Measurements from ENCODE around the gene WDR45B.

Gene WDR45B

DNA sequence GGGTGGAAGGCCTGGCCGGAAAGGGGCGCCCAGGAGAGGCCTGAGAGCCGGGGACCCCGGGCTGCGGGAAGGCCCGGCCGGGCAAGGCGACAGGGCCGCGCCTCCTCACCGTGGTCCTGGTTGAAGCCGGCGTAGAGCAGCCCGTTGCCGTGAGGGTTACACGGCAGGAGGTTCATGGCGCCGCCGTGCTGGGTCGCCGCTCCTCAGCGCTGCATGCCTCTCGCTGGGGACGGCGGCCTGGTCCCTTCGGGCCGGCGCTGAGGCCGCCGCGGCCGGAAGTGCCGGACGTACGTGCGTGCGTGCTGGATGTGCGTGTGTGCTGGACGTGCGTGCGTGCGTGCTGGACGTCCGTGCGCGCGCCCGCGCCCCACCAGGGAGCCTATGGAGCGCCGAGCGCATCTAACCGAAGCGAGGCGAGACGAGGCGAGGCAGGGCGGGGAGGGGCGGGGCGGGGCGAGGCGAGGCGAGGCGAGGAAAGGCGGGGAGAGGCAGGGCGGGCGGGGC, at the start of gene WDR45B:
Gene WDR45B (minus strand): TSS at position 280 of the 504 bp plus-strand sequence. CDS start 104 bp downstream, at position 176.
- peak; percentile 86 for DNase-seq

- DNase-seq: no peak
These were observed 49.5 kb upstream of the WDR45B start for GRCh38 chr17:82697808-82698064.

DNA sequence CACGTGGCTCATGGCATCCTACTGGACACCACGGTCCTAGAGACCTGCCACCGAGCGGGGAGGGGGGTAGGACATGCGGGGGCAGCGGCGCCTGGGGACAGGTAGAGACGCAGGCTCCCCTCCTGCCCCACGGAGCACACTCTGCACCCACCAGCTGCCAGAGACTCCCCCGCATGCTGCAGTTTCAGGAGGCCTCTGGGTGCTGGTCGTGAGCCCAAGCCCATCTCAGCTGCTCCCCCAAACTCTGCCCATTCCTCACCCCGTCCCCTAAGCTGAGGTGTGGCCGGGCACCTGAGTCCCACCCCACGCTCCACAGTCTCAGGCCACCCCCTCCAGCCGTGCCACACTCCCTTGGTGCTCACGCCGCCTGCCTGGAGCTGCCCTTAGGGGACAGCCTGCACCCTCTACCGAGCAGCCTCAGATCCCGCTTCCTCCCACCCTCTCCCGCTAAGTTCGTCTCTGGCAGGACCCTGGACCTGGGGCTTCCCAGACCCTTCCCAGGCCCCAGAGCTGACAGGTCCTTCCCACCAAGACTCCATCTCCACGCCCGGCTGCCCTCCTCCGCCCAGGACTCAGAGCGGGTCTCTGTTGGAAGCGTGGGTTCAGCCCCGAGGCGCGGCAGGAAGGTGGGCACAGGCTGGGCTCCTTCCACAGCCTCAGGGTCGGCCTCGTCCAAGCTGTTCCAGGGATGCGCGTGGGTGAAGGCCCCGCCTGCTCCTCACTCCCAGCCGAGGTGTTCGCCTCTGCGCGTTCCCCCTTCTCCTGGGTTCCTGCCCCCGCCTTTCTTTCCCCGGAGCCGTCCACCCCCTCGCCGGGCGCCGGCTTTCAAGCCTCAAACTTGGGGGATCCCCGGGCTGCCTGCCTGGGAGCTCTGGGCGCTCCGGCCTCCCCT, 48.9 kb upstream of the WDR45B start:
- DNase-seq: peak; percentile 4 to 14

DNA sequence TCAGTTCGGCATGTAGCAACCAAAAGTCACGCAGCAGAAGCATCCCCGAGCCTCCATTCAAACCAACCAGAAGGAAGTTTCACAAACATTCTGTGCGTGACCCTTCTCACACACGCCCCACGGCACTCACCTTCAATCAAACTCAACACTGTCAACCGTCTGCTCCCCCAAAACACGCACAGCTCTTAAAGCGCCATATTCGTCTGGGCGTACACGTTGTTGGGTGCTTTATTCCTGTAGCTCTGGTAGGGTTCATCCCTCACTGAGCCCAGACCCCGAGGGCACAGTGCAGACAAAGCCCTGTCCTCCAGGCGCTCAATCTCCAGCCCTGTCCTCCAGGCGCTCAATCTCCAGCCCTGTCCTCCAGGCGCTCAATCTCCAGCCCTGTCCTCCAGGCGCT, 48.0 kb upstream of the WDR45B start:
- DNase-seq: no peak

DNA sequence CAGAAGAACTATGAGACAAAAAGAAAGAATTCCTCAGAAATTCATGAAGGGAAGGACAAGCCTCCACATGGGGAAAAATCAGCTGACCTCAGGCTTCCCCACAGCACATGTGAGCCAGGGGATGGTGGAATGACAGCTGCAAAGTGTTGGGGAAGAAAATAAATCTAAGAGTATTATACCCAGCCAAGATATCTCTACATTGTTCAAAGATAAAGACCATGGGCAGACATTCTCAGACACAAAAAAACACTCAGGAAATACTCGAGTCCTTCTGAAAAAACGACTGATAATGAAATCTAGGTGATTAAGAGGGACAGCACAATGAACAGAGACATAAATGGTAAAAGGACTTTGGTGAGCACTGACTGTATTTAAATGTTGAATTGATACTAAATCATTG, 46.4 kb upstream of the WDR45B start:
- no peak for DNase-seq

DNA sequence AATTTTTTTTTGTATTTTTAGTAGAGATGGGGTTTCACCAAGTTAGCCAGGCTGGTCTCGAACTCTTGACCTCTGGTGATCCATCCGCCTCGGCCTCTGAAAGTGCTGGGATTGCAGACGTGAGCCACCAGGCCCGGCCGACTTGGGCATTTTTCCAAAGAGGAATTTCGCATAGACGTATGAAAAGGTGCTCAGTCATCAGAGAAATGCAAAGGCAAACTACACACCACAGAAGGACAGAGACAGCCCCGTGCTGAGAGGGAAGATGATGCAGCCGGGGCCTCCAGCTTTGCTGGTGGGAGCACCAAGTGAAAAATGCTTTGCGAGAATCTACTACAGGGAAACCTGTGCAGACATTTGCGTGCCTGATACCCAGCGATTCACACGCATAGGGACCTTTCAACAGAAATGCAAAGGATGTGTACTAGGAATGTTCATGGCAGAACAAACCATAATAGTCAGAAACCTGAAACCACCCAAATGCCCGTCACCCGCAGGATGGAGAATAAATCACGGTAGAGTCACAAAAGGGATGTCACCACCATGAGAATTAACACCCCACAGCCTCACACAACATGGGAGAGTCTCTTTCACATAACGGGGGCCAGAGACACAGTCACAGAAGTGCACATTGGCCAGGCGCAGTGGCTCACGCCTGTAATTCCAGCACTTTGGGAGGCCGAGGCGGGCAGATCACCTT, 45.1 kb upstream of the WDR45B start:
- DNase-seq: no peak

GRCh38 chr17:82692268-82692667, 44.0 kb upstream of the WDR45B start:
- no peak for DNase-seq

GRCh38 chr17:82691714-82692113, 43.5 kb upstream of the WDR45B start:
- DNase-seq: no peak

DNA sequence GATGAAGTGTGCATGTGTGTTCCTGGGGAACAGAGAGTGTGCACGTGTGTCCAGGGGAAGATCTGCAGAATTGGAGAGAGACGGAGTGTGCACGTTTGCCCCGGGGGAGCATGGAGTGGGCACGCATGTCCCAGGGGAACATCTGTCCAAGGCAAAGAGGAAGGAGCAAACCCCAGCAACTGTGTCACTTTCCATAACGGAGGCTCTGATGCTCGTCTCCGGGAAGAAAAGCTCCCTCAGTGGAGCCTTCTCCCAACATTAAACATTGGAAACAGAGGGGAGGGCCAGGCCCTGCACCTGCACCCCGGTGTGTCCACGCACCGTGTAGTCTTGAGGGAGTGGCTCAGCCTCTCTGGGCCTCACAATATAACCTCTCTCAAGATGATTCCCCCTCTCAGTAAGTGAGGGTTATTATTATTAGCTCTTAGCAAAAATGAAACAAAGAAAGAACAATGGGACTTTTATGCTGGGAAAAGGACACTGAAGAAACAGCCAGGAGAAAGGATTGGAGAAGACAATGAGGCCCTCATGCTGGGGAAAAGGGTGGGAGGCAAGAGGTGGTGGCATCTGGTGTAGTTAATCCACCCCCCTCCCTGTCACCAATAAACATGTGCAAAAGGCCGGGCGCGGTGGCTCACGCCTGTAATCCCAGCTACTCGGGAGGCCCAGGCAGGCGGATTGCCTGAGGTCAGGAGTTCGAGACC, 42.7 kb upstream of the WDR45B start:
- DNase-seq: no peak

- DNase-seq: no peak
These were observed 40.8 kb upstream of the WDR45B start for GRCh38 chr17:82689077-82689476.

DNA sequence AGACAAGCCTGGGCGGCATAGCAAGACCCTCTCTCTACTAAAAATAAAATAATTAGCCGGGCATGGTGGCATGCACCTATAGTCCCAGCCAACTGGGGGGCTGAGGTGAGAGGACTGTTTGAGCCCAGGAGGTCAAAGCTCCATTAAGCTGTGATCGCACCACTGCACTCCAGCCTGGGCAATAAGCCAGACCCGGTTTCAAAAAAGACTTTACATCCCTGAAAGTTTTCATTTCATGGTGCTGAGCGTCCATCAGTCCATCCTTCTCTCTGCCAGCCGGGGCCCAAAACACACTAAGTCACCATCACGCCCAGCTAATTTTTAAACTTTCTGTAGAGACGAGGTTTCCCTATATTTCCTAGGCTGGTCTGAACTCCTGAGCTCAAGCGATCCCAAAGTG, 39.6 kb upstream of the WDR45B start:
- DNase-seq: no peak

- DNase-seq: no peak
These were observed 39.2 kb upstream of the WDR45B start for GRCh38 chr17:82687375-82687861.

- no peak for DNase-seq
These were observed 38.4 kb upstream of the WDR45B start for GRCh38 chr17:82686366-82687324.

- DNase-seq: no peak
These were observed 37.0 kb upstream of the WDR45B start for GRCh38 chr17:82685291-82685690.

- DNase-seq: no peak
These were observed 36.1 kb upstream of the WDR45B start for GRCh38 chr17:82684228-82684841.

DNA sequence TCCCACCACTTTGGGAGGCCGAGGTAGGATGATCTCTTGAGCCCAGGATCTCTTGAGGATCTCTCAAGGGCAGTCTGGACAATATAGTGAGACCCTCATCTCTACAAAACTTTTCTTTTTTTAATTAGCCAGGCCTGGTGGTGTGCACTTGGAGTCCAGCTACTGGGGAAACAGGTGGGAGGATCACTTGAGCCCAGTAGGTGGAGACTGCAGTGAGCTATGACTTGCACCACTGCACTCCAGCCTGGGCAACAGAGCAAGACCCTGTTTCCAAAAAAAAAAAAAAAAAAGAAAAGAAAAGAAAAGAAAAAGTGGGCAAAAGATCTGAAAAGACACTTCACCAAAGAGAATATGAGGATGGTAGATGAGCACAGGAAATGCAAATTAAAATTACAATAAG, 35.3 kb upstream of the WDR45B start:
- no peak for DNase-seq

GRCh38 chr17:82681547-82681946, 33.3 kb upstream of the WDR45B start:
- no peak for DNase-seq

DNA sequence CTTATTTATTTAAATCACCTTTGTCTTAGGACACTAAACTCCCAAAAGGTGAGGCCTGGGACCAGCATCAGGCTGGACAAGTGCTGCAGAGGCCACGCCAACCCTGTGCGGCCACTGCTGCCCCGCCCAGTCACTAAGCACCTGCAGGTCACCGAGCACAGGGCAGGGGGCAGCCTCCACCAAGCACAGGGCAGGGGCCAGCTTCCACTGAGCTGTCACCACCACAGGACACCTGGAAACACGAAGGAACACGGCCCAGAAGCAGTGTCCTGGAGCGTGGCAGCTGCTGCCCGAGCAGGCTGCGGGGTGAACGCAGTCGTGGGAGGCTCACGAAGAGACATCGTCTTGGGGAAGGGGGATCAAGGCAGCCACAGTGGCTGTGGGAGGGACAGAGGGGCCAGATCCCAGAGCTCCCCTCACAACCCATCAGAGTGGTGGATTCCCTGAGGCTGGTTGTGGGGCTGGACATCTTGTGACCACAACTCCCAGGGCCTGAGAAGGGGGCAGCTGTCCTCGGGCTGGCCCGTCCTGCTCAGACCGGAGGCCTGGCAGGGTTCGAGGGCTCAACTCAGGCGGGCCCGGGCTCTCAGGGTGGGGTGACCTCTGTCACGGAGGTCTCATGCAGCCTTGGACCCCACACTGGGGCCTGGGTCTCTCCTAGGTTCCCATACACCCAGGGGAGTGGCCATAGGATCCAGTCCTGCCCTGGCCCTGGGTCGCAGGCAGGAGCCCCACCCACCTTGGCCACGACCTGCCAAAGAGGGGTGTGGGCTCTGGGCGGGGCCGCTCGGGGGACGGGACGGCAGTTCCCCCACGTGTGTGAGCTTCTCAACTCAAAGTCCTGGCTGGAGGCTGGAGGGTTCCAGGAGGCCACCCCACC, 31.6 kb upstream of the WDR45B start:
- DNase-seq: no peak

- no peak for DNase-seq
These were observed 30.1 kb upstream of the WDR45B start for GRCh38 chr17:82678265-82678891.

DNA sequence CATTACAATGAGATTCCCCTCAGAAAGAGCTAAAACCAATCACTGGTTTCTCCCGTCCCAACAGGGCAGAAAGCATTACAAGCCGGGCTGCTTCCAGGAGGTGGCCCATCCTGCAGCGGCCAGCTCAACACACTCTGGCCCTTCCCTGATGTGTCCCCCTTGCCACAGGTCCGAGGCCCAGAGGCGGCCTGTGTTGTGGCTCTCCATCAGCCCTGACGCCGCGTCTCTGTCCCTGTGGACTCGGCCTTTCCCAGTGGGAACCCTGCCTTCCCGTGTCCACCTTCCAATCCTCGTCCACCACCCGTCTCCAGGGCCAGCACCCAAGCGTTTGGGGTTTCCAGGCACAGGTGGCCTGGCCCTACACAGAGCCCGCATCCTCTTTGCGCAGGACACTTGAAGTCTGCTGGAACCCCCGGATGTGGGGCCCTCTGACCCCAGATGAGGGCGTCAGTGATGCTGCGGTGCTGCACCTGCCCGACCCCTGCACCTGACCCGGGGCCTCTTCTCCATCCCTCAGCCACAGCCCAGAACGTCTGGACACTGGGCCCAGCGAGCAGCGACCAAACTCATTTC, 29.2 kb upstream of the WDR45B start:
- no peak for DNase-seq

Measured in stimulated activated CD4-positive, alpha-beta T cell treated with anti-CD3 and anti-CD28 coated beads, Interleukin-4, amount 100 ng/mL, for 4 hours (primary cell).